Fibroblast of lung (primary cell): ENCODE data around the gene ANKRD53.

Experiments used
- CTCF ChIP-seq, 2 donors: IDR thresholded peaks in 1 of 2; conservative IDR thresholded peaks in 1 of 2; 1 replicate in 1 of 2; 2 replicates in 1 of 2; pipeline ENCODE4 v1.5.1; 2011 to 2012; ENCODE audit warnings: low read length in 2 of 2, control low read depth in 1 of 2, inconsistent platforms in 1 of 2, low read depth in 1 of 2, mild to moderate bottlenecking in 1 of 2
- EZH2 ChIP-seq: IDR thresholded peaks from 2 replicates; pipeline ENCODE4 v1.5.1; 2012; ENCODE audit warnings: low read length, control low read depth, mild to moderate bottlenecking; ENCODE audit errors: missing control alignments

- TF ChIP-seq CTCF (conservative IDR thresholded peaks at IDR 0.05 in 1 of 2, IDR thresholded peaks at IDR 0.05 in 1 of 2; ENCODE audit: low read depth in 1 of 2, low read length in 2 of 2) (no peak), EZH2 (no peak)
Observed at GRCh38 chr2:70990216-70990615, 11.8 kb downstream of the ANKRD53 start.
